ENCODE data around the gene SSTR3. TPM values are rescaled to one million over a fixed set of nuclear protein-coding genes. Genes with fewer than 3 reads are reported as not detected.

The SSTR3 gene
- total RNA-seq, 2 donors from 2014 or later = 0.11 to 0.20 TPM

DNA sequence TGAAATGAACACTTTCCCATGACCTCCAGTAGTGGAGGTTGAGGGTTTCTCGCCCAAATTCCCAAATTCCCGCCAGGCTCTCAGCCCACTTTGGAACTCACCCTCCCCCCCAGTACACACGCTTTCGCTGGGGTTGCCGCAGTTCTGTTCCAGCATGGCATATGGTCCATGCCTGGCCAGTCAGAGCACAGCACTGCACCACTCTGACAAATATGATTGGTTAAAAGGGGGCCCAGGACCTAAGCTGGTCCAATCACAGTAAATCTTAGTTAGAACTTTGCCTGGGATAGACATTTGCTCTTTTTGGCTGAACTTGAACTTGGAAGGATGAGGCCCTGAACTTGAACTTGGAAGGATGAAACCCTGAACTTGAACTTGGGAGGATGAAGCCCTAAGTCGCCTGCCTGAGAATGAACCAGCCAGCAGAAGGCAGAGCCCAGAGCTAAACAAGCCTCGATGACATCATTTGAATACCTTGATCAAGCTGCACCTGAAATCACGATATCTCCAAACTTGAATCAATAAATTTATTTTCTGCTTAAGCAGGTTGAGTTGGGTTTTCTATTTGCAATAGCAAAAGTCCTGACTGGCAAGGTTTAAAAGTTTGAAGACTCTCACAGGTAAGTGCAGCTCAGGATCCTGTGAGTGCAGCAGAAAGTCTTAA lies 12.6 kb upstream of the SSTR3 start:
- Mint-ChIP-seq H3K27me3 (ENCODE audit: insufficient read depth) (peaks cover 6% of the 10 kb centered on the region), H3K9me3 (peaks cover 19% of the 10 kb centered on the region), H3K36me3 (ENCODE audit: low read depth) (no peaks in the 10 kb centered on the region), H3K27ac (no peak overlapping the region), H3K4me1 (peaks cover 6% of the 10 kb centered on the region), H3K4me3 (no peak overlapping the region)
- no peak overlapping the region for H3K4me3 ChIP-seq (ENCODE audit: low read length)
- H3K27ac ChIP-seq (ENCODE audit: low read depth, low read length) = no peak overlapping the region
- 81 to 94% methylated on average over 4 to 8 of the region's 8 CpGs for WGBS, 2 experiments (ENCODE audit: insufficient coverage in 1 of 2, insufficient read length in 1 of 2)
- TF ChIP-seq CTCF (conservative IDR thresholded peaks at IDR 0.05) = no peak
- H3K9me3 ChIP-seq (ENCODE audit: control insufficient read depth, low read length) = no peaks in the 10 kb centered on the region
- H3K4me1 ChIP-seq (ENCODE audit: control insufficient read depth, insufficient read depth, low read length) = no peaks in the 10 kb centered on the region
- H3K27me3 ChIP-seq (ENCODE audit: control insufficient read depth, insufficient read depth, low read length, poor library complexity, severe bottlenecking) = no peaks in the 10 kb centered on the region
- H3K9ac ChIP-seq (ENCODE audit: extremely low read depth, low read length, poor library complexity, severe bottlenecking) = no peak overlapping the region
- no peak for DNase-seq
- no peaks in the 10 kb centered on the region for H3K36me3 ChIP-seq (ENCODE audit: control insufficient read depth, insufficient read depth, low read length)

DNA sequence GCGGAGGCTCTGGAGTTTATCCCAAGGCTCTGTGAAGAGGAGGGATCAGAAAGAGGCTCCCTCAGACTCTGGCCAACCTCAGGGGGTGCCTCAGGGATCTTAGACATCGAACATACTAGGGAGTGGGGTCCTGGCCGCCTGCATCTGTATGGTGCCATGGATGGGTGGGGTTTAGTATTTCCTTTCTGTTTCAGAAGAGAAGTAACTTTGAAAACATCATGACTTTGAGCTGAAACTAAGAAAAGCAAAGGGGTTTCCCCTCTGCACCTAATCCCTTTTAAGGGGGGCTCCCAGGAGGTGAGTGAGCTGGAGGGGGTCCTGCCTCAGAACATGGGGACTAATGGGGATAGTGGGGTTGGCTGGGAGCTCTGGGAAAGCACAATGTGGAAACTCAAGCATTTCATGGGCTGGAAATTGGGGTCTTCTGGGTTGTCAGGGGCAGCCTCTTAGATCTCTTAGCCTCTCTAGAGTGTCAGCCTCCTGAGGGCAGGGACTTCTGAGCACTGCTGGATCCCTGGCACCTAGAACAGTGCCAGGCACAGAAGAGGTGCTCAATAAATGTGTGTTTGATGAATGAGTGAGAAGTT lies 11.8 kb upstream of the SSTR3 start:
- Mint-ChIP-seq H3K36me3 (ENCODE audit: low read depth) (no peaks in the 10 kb centered on the region), H3K4me3 (no peak overlapping the region), H3K9me3 (peaks cover 19% of the 10 kb centered on the region), H3K27ac (no peak overlapping the region), H3K4me1 (peaks cover 9% of the 10 kb centered on the region), H3K27me3 (ENCODE audit: insufficient read depth) (peaks cover 6% of the 10 kb centered on the region)
- Histone ChIP-seq H3K27ac (ENCODE audit: low read depth, low read length) (no peak overlapping the region), H3K9ac (ENCODE audit: extremely low read depth, low read length, poor library complexity, severe bottlenecking) (no peak overlapping the region), H3K9me3 (ENCODE audit: control insufficient read depth, low read length) (no peaks in the 10 kb centered on the region), H3K4me3 (ENCODE audit: low read length) (no peak overlapping the region), H3K36me3 (ENCODE audit: control insufficient read depth, insufficient read depth, low read length) (no peaks in the 10 kb centered on the region), H3K4me1 (ENCODE audit: control insufficient read depth, insufficient read depth, low read length) (no peaks in the 10 kb centered on the region), H3K27me3 (ENCODE audit: control insufficient read depth, insufficient read depth, low read length, poor library complexity, severe bottlenecking) (no peaks in the 10 kb centered on the region)
- TF ChIP-seq CTCF (conservative IDR thresholded peaks at IDR 0.05) = no peak
- DNase-seq = no peak
- WGBS, 2 experiments (ENCODE audit: insufficient coverage in 1 of 2, insufficient read length in 1 of 2) = 88 to 100% methylated on average over 1 to 3 of the region's 3 CpGs

DNA sequence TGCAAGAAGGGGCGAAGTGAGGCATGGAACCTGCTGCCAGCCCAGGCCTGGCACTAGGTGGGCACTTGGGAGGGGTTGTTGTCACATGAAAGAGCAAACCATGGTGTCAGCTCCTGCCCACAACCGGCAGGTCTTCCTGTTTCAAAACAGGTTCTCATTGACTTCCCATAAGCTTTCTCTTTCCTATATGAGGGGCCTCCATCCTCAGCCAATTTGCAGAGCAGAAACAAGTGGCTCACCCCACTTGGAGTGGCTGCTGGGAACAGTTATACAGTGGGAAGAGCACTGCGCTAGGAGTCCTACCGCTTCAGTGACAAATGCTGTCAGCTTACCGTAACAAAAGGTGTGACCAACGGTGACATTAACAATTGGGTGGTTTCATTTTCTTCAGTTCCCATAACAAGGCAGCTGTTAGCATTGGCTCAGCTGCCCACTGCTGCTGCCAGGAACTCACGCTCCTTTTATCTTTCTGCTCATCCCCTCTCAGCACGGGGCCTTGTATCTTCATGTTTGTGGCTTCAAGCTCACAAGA lies 10.2 kb upstream of the SSTR3 start:
- Mint-ChIP-seq H3K9me3 (peaks cover 19% of the 10 kb centered on the region), H3K27ac (no peak overlapping the region), H3K4me3 (no peak overlapping the region), H3K4me1 (peaks cover 13% of the 10 kb centered on the region), H3K27me3 (ENCODE audit: insufficient read depth) (peaks cover 6% of the 10 kb centered on the region), H3K36me3 (ENCODE audit: low read depth) (no peaks in the 10 kb centered on the region)
- 86 to 89% methylated on average over 5 to 8 of the region's 8 CpGs for WGBS, 2 experiments (ENCODE audit: insufficient coverage in 1 of 2, insufficient read length in 1 of 2)
- H3K27me3 ChIP-seq (ENCODE audit: control insufficient read depth, insufficient read depth, low read length, poor library complexity, severe bottlenecking) = no peaks in the 10 kb centered on the region
- no peak overlapping the region for H3K4me3 ChIP-seq (ENCODE audit: low read length)
- no peaks in the 10 kb centered on the region for H3K4me1 ChIP-seq (ENCODE audit: control insufficient read depth, insufficient read depth, low read length)
- no peak for TF ChIP-seq CTCF (conservative IDR thresholded peaks at IDR 0.05)
- DNase-seq = no peak
- H3K36me3 ChIP-seq (ENCODE audit: control insufficient read depth, insufficient read depth, low read length) = no peaks in the 10 kb centered on the region
- no peak overlapping the region for H3K9ac ChIP-seq (ENCODE audit: extremely low read depth, low read length, poor library complexity, severe bottlenecking)
- no peaks in the 10 kb centered on the region for H3K9me3 ChIP-seq (ENCODE audit: control insufficient read depth, low read length)
- H3K27ac ChIP-seq (ENCODE audit: low read depth, low read length) = no peak overlapping the region

All from endodermal cell (in vitro differentiated cells).